Hepatocyte (in vitro differentiated cells): ENCODE data around the gene KIF11.
A peak's percentile ranks its signal among the peaks of the same experiment; 100 is the strongest.

Experiments used
- CTCF ChIP-seq: fragments of 200-600 bp; sonication (generic); IDR thresholded peaks from 2 replicates; pipeline ENCODE4 v1.5.1; 2016; ENCODE audit warnings: antibody characterized with exemption, mild to moderate bottlenecking; ENCODE audit not compliant: poor library complexity
- EZH2 ChIP-seq: fragments of 200-600 bp; sonication (generic); IDR thresholded peaks from 2 replicates; pipeline ENCODE4 v1.6.1; 2016; ENCODE audit warnings: antibody characterized with exemption, mild to moderate bottlenecking, borderline replicate concordance

- TF ChIP-seq CTCF (no peak), EZH2 (peak; percentile 46)
Observed at GRCh38 chr10:92690915-92691590, 98.1 kb downstream of the KIF11 start.
